ENCODE measurements around the gene SMARCD3.

The SMARCD3 gene

GRCh38 chr7:151212626-151213025, 35.9 kb downstream of the SMARCD3 start:
- no peak overlapping the region for H3K4me3 ChIP-seq (ENCODE audit: low read length)
- no peaks in the 10 kb centered on the region for H3K4me1 ChIP-seq (ENCODE audit: insufficient read depth, low read length)
- H3K27me3 ChIP-seq (ENCODE audit: insufficient read depth, low read length): no peaks in the 10 kb centered on the region
- H2AFZ ChIP-seq (ENCODE audit: low read depth, low read length): no peak overlapping the region
- no peaks in the 10 kb centered on the region for H3K9me3 ChIP-seq (ENCODE audit: low read length)
- H3K36me3 ChIP-seq (ENCODE audit: insufficient read depth, low read length): peaks cover 52% of the 10 kb centered on the region

GRCh38 chr7:151211155-151211772, 37.2 kb downstream of the SMARCD3 start:
- Histone ChIP-seq H3K4me1 (ENCODE audit: insufficient read depth, low read length) (no peaks in the 10 kb centered on the region), H3K4me3 (ENCODE audit: low read length) (no peak overlapping the region), H2AFZ (ENCODE audit: low read depth, low read length) (no peak overlapping the region), H3K36me3 (ENCODE audit: insufficient read depth, low read length) (peaks cover 39% of the 10 kb centered on the region), H3K9me3 (ENCODE audit: low read length) (no peaks in the 10 kb centered on the region), H3K27me3 (ENCODE audit: insufficient read depth, low read length) (peaks cover 7% of the 10 kb centered on the region)

DNA sequence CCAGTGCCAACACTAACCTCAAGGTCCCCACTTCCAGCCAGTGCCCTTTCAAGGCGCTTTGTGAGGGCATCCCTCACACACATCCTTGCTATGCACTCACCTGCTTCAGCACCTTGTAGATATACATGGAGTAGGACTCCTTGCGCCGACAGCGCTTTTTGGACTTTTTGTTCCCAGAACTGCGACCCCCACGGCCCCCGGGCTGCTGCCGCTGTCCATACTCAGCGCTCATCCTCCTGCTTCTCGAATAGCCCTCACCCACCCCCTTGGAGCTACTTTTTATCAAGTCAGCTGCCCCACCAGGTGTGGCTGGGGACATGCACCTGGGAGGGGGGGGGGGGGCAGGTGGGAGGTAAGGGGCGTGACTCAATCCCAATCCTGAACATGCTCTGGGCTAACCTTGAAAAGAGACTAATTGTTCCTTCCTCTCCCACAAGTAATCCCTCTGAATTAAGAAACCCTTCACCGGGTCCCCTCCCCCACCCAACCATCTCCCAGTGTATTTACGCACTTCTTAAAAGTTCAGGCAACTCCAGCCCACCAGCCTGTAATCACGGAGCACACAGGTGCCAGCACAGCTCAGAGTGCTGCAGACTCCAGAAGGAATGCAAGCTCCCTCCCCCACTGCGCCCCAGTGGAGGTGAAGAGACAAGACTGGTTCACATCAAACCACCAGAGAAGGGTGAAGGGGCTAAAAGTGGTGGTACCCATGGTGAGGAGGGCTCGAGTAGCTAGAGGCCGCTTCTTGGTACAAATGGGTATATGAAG, 38.2 kb downstream of the SMARCD3 start, which contains the start of gene H2BK1:
TSS of gene H2BK1 (minus strand) at position 402 of the 768 bp plus-strand sequence. CDS start at position 232, 170 bp downstream.
- H3K27me3 ChIP-seq (ENCODE audit: insufficient read depth, low read length): peaks cover 16% of the 10 kb centered on the region
- no peaks in the 10 kb centered on the region for H3K9me3 ChIP-seq (ENCODE audit: low read length)
- no peak within 1 kb of the TSS for H2AFZ ChIP-seq (ENCODE audit: low read depth, low read length)
- H3K36me3 ChIP-seq (ENCODE audit: insufficient read depth, low read length): peaks cover 29% of the 10 kb centered on the region
- H3K4me3 ChIP-seq (ENCODE audit: low read length): no peak within 1 kb of the TSS
- no peaks in the 10 kb centered on the region for H3K4me1 ChIP-seq (ENCODE audit: insufficient read depth, low read length)

- peaks cover 22% of the 10 kb centered on the region for H3K36me3 ChIP-seq (ENCODE audit: insufficient read depth, low read length)
These were observed 38.9 kb downstream of the SMARCD3 start for GRCh38 chr7:151209588-151209987.

GRCh38 chr7:151208253-151208862, 40.1 kb downstream of the SMARCD3 start:
- peaks cover 10% of the 10 kb centered on the region for H3K36me3 ChIP-seq (ENCODE audit: insufficient read depth, low read length)
- peaks cover 27% of the 10 kb centered on the region for H3K27me3 ChIP-seq (ENCODE audit: insufficient read depth, low read length)
- no peak overlapping the region for H3K4me3 ChIP-seq (ENCODE audit: low read length)
- H3K4me1 ChIP-seq (ENCODE audit: insufficient read depth, low read length): no peaks in the 10 kb centered on the region
- H2AFZ ChIP-seq (ENCODE audit: low read depth, low read length): no peak overlapping the region
- no peaks in the 10 kb centered on the region for H3K9me3 ChIP-seq (ENCODE audit: low read length)

More at GRCh38 chr7:151209588-151209987, 38.9 kb downstream of the SMARCD3 start:
- Histone ChIP-seq H2AFZ (ENCODE audit: low read depth, low read length) (no peak overlapping the region), H3K4me3 (ENCODE audit: low read length) (no peak overlapping the region), H3K27me3 (ENCODE audit: insufficient read depth, low read length) (peaks cover 22% of the 10 kb centered on the region), H3K9me3 (ENCODE audit: low read length) (no peaks in the 10 kb centered on the region), H3K4me1 (ENCODE audit: insufficient read depth, low read length) (no peaks in the 10 kb centered on the region)

- Histone ChIP-seq H3K27me3 (ENCODE audit: insufficient read depth, low read length) (peaks cover 32% of the 10 kb centered on the region), H3K36me3 (ENCODE audit: insufficient read depth, low read length) (peaks cover 5% of the 10 kb centered on the region), H3K4me1 (ENCODE audit: insufficient read depth, low read length) (no peaks in the 10 kb centered on the region), H3K9me3 (ENCODE audit: low read length) (no peaks in the 10 kb centered on the region), H3K4me3 (ENCODE audit: low read length) (no peak overlapping the region), H2AFZ (ENCODE audit: low read depth, low read length) (no peak overlapping the region)
These were observed 40.7 kb downstream of the SMARCD3 start for GRCh38 chr7:151207804-151208203.

- Histone ChIP-seq H3K36me3 (ENCODE audit: insufficient read depth, low read length) (peaks cover 4% of the 10 kb centered on the region), H3K9me3 (ENCODE audit: low read length) (no peaks in the 10 kb centered on the region), H2AFZ (ENCODE audit: low read depth, low read length) (no peak overlapping the region), H3K4me3 (ENCODE audit: low read length) (no peak overlapping the region), H3K4me1 (ENCODE audit: insufficient read depth, low read length) (no peaks in the 10 kb centered on the region), H3K27me3 (ENCODE audit: insufficient read depth, low read length) (peaks cover 35% of the 10 kb centered on the region)
These were observed 41.2 kb downstream of the SMARCD3 start for GRCh38 chr7:151207315-151207714.

GRCh38 chr7:151206914-151207313, 41.6 kb downstream of the SMARCD3 start:
- Histone ChIP-seq H3K36me3 (ENCODE audit: insufficient read depth, low read length) (peaks cover under 1% of the 10 kb centered on the region), H2AFZ (ENCODE audit: low read depth, low read length) (no peak overlapping the region), H3K4me1 (ENCODE audit: insufficient read depth, low read length) (no peaks in the 10 kb centered on the region), H3K27me3 (ENCODE audit: insufficient read depth, low read length) (peaks cover 35% of the 10 kb centered on the region), H3K9me3 (ENCODE audit: low read length) (no peaks in the 10 kb centered on the region), H3K4me3 (ENCODE audit: low read length) (no peak overlapping the region)

DNA sequence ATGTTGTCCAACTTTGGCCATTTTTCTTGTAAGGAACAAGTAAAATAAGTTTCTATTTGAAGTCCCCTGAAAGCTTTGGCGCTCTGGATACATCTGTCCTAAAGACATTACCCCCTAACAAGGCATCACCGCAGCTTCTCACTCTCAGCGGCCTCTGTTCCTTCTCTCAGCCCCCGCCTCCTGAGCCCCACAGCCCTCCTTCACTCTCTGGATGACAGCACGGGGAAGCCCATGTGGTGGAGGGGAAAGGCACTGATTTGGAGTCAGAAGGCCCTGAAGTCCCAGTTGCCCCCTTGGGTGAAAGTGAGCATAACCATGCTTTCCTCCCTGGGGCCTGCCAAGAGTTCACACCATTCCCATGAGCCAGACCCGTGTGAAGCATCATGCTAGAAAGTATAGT, 42.8 kb downstream of the SMARCD3 start:
- no peaks in the 10 kb centered on the region for H3K9me3 ChIP-seq (ENCODE audit: low read length)
- no peaks in the 10 kb centered on the region for H3K36me3 ChIP-seq (ENCODE audit: insufficient read depth, low read length)
- no peak overlapping the region for H2AFZ ChIP-seq (ENCODE audit: low read depth, low read length)
- H3K4me3 ChIP-seq (ENCODE audit: low read length): no peak overlapping the region
- H3K4me1 ChIP-seq (ENCODE audit: insufficient read depth, low read length): no peaks in the 10 kb centered on the region
- peaks cover 46% of the 10 kb centered on the region for H3K27me3 ChIP-seq (ENCODE audit: insufficient read depth, low read length)

- Histone ChIP-seq H3K9me3 (ENCODE audit: low read length) (no peaks in the 10 kb centered on the region), H2AFZ (ENCODE audit: low read depth, low read length) (no peak overlapping the region), H3K4me3 (ENCODE audit: low read length) (no peak overlapping the region), H3K36me3 (ENCODE audit: insufficient read depth, low read length) (no peaks in the 10 kb centered on the region), H3K4me1 (ENCODE audit: insufficient read depth, low read length) (no peaks in the 10 kb centered on the region), H3K27me3 (ENCODE audit: insufficient read depth, low read length) (peaks cover 55% of the 10 kb centered on the region)
These were observed 44.0 kb downstream of the SMARCD3 start for GRCh38 chr7:151204383-151205032.

- H2AFZ ChIP-seq (ENCODE audit: low read depth, low read length): no peak overlapping the region
- H3K9me3 ChIP-seq (ENCODE audit: low read length): no peaks in the 10 kb centered on the region
- no peaks in the 10 kb centered on the region for H3K4me1 ChIP-seq (ENCODE audit: insufficient read depth, low read length)
- peaks cover 59% of the 10 kb centered on the region for H3K27me3 ChIP-seq (ENCODE audit: insufficient read depth, low read length)
- H3K36me3 ChIP-seq (ENCODE audit: insufficient read depth, low read length): no peaks in the 10 kb centered on the region
- no peak overlapping the region for H3K4me3 ChIP-seq (ENCODE audit: low read length)
These were observed 45.7 kb downstream of the SMARCD3 start for GRCh38 chr7:151202836-151203235.

GRCh38 chr7:151201751-151202150, 46.7 kb downstream of the SMARCD3 start:
- Histone ChIP-seq H3K9me3 (ENCODE audit: low read length) (no peaks in the 10 kb centered on the region), H3K36me3 (ENCODE audit: insufficient read depth, low read length) (no peaks in the 10 kb centered on the region), H2AFZ (ENCODE audit: low read depth, low read length) (no peak overlapping the region), H3K4me3 (ENCODE audit: low read length) (no peak overlapping the region), H3K27me3 (ENCODE audit: insufficient read depth, low read length) (peaks cover 64% of the 10 kb centered on the region), H3K4me1 (ENCODE audit: insufficient read depth, low read length) (no peaks in the 10 kb centered on the region)

GRCh38 chr7:151201344-151201743, 47.1 kb downstream of the SMARCD3 start:
- Histone ChIP-seq H2AFZ (ENCODE audit: low read depth, low read length) (no peak overlapping the region), H3K36me3 (ENCODE audit: insufficient read depth, low read length) (no peaks in the 10 kb centered on the region), H3K4me1 (ENCODE audit: insufficient read depth, low read length) (no peaks in the 10 kb centered on the region), H3K9me3 (ENCODE audit: low read length) (no peaks in the 10 kb centered on the region), H3K4me3 (ENCODE audit: low read length) (no peak overlapping the region), H3K27me3 (ENCODE audit: insufficient read depth, low read length) (peaks cover 65% of the 10 kb centered on the region)

Measured in neuron (in vitro differentiated cells).